H9 (cell line): ENCODE results near the gene ADIG. TPM values are rescaled to one million over a fixed set of nuclear protein-coding genes. Genes with fewer than 3 reads are reported as not detected.

Source experiments
- DNase-seq: peaks from one replicate; pipeline ENCODE4 v3.0.0-alpha.2; 2017
- H2AFZ ChIP-seq: one replicate; pipeline ENCODE4 v1.6.1; 2013; ENCODE audit warnings: mild to moderate bottlenecking, low read length, control low read depth, moderate library complexity
- H2AK5ac ChIP-seq: 2 replicates; pipeline ENCODE4 v1.6.1; 2013; ENCODE audit warnings: low read length, control low read depth, mixed read lengths; ENCODE audit not compliant: insufficient read length
- H2BK120ac ChIP-seq: one replicate; pipeline ENCODE4 v1.6.1; 2013; ENCODE audit warnings: low read depth, mild to moderate bottlenecking, low read length, control low read depth, inconsistent platforms; ENCODE audit not compliant: poor library complexity, severe bottlenecking
- H2BK12ac ChIP-seq: 2 replicates; pipeline ENCODE4 v1.6.1; 2013; ENCODE audit warnings: low read length, control low read depth, mixed read lengths, low read depth; ENCODE audit not compliant: insufficient read length
- H2BK15ac ChIP-seq: 2 replicates; pipeline ENCODE4 v1.6.1; 2013; ENCODE audit warnings: low read depth, low read length, control low read depth
- H2BK20ac ChIP-seq: one replicate; pipeline ENCODE4 v1.6.1; 2013; ENCODE audit warnings: low read depth, mild to moderate bottlenecking, low read length, control low read depth, inconsistent platforms; ENCODE audit not compliant: poor library complexity, severe bottlenecking
- H2BK5ac ChIP-seq: 2 replicates; pipeline ENCODE4 v1.6.1; 2013; ENCODE audit warnings: low read length, control low read depth, mixed read lengths; ENCODE audit not compliant: insufficient read length
- H3K14ac ChIP-seq: 2 replicates; pipeline ENCODE4 v1.6.1; 2013; ENCODE audit warnings: low read length, control low read depth; ENCODE audit not compliant: insufficient read depth
- H3K18ac ChIP-seq: 2 replicates; pipeline ENCODE4 v1.6.1; 2013; ENCODE audit warnings: low read depth, mild to moderate bottlenecking, mixed read lengths, low read length, control low read depth; ENCODE audit not compliant: insufficient read length
- H3K23ac ChIP-seq: 2 replicates; pipeline ENCODE4 v1.6.1; 2013; ENCODE audit warnings: low read length, control low read depth, mixed read lengths, low read depth; ENCODE audit not compliant: insufficient read length
- H3K23me2 ChIP-seq: 2 replicates; pipeline ENCODE4 v1.6.1; 2013; ENCODE audit warnings: low read depth, mild to moderate bottlenecking, mixed read lengths, low read length, control low read depth; ENCODE audit not compliant: insufficient read length, poor library complexity, severe bottlenecking
- H3K27ac ChIP-seq: 2 replicates; pipeline ENCODE4 v1.5.1; 2013; ENCODE audit warnings: low read length, control low read depth, mixed read lengths, low read depth; ENCODE audit not compliant: insufficient read length
- H3K27me3 ChIP-seq: 2 replicates; pipeline ENCODE4 v1.6.1; 2013; ENCODE audit warnings: low read length, control low read depth, inconsistent platforms; ENCODE audit not compliant: insufficient read depth
- H3K4ac ChIP-seq: 2 replicates; pipeline ENCODE4 v1.6.1; 2013; ENCODE audit warnings: low read depth, mild to moderate bottlenecking, control low read depth, inconsistent platforms, low read length, moderate library complexity
- H3K4me1 ChIP-seq: 2 replicates; pipeline ENCODE4 v1.6.1; 2013; ENCODE audit warnings: low read length, control low read depth, inconsistent platforms; ENCODE audit not compliant: insufficient read depth
- H3K4me2 ChIP-seq: 2 replicates; pipeline ENCODE4 v1.6.1; 2013; ENCODE audit warnings: low read length, control low read depth, mixed read lengths; ENCODE audit not compliant: insufficient read length, insufficient read depth
- H3K56ac ChIP-seq: 2 replicates; pipeline ENCODE4 v1.6.1; 2013; ENCODE audit warnings: low read depth, mild to moderate bottlenecking, mixed read lengths, low read length, control low read depth; ENCODE audit not compliant: insufficient read length
- H3K79me1 ChIP-seq: 2 replicates; pipeline ENCODE4 v1.6.1; 2013; ENCODE audit warnings: low read depth, mild to moderate bottlenecking, moderate library complexity, low read length, control low read depth, inconsistent platforms; ENCODE audit not compliant: insufficient read depth, poor library complexity, severe bottlenecking
- H3K79me2 ChIP-seq: 2 replicates; pipeline ENCODE4 v1.6.1; 2013; ENCODE audit warnings: low read length, control low read depth, inconsistent platforms; ENCODE audit not compliant: insufficient read depth
- H3K9ac ChIP-seq: 2 replicates; pipeline ENCODE4 v1.6.1; 2013; ENCODE audit warnings: low read length, control low read depth, mixed read lengths; ENCODE audit not compliant: insufficient read length; ENCODE audit errors: extremely low read depth
- H3K9me3 ChIP-seq: one replicate; pipeline ENCODE4 v1.6.1; 2013; ENCODE audit warnings: low read depth, low read length, inconsistent platforms; ENCODE audit not compliant: control insufficient read depth
- H3T11ph ChIP-seq: one replicate; pipeline ENCODE4 v1.6.1; 2013; ENCODE audit warnings: mild to moderate bottlenecking, low read length, control low read depth, inconsistent platforms
- H4K20me1 ChIP-seq: one replicate; pipeline ENCODE4 v1.6.1; 2013; ENCODE audit not compliant: control insufficient read depth, insufficient read length, insufficient read depth
- H4K5ac ChIP-seq: 2 replicates; pipeline ENCODE4 v1.6.1; 2013; ENCODE audit warnings: low read depth, mild to moderate bottlenecking, mixed read lengths, low read length, control low read depth; ENCODE audit not compliant: insufficient read length
- H4K8ac ChIP-seq: replicated peaks from 2 replicates; pipeline ENCODE4 v1.6.1; 2013; ENCODE audit warnings: low read length, control low read depth, mixed read lengths, low read depth; ENCODE audit not compliant: insufficient read length
- H4K91ac ChIP-seq: 2 replicates; pipeline ENCODE4 v1.6.1; 2013; ENCODE audit warnings: low read depth, mild to moderate bottlenecking, moderate library complexity, mixed read lengths, low read length, control low read depth; ENCODE audit not compliant: insufficient read length
- H3K27ac Mint-ChIP-seq, 3 experiments: 2 replicates in 2 of 3; 3 replicates in 1 of 3; pipeline ENCODE4 v1.8.0; 2020 to 2021; ENCODE audit warnings: mixed read lengths in 3 of 3, mild to moderate bottlenecking in 1 of 3, moderate library complexity in 1 of 3
- H3K27me3 Mint-ChIP-seq: 2 replicates; pipeline ENCODE4 v1.8.0; 2021; ENCODE audit warnings: low read depth, mild to moderate bottlenecking, moderate library complexity, mixed read lengths
- H3K36me3 Mint-ChIP-seq, 3 experiments: 2 replicates in 2 of 3; 3 replicates in 1 of 3; pipeline ENCODE4 v1.8.0; 2020 to 2021; ENCODE audit warnings: low read depth in 3 of 3, mixed read lengths in 3 of 3; ENCODE audit not compliant: insufficient read depth in 1 of 3
- H3K4me1 Mint-ChIP-seq, 2 experiments: 2 replicates each; pipeline ENCODE4 v1.8.0; 2020; ENCODE audit warnings: mixed read lengths in 2 of 2
- H3K4me3 Mint-ChIP-seq, 2 experiments: 2 replicates in 1 of 2; 3 replicates in 1 of 2; pipeline ENCODE4 v1.8.0; 2020 to 2021; ENCODE audit warnings: mild to moderate bottlenecking in 2 of 2, mixed read lengths in 2 of 2, moderate library complexity in 1 of 2
- H3K9me3 Mint-ChIP-seq, 2 experiments: 2 replicates in 1 of 2; 3 replicates in 1 of 2; pipeline ENCODE4 v1.8.0; 2020; ENCODE audit warnings: mild to moderate bottlenecking in 2 of 2, mixed read lengths in 2 of 2, moderate library complexity in 1 of 2
- CTCF ChIP-seq: fragments of 200-600 bp; sonication (generic); conservative IDR thresholded peaks from 3 replicates; pipeline ENCODE4 v1.8.0; 2021; ENCODE audit warnings: antibody characterized with exemption, mild to moderate bottlenecking
- WGBS: extraction: QIAGEN DNeasy Blood & Tissue Kit; methylation state at CpG from one replicate; pipeline ENCODE4 v1.1.7; 2013; ENCODE audit warnings: missing lambda C conversion rate, low lambda C conversion rate, mixed read lengths; ENCODE audit not compliant: insufficient read length; ENCODE audit errors: extremely low coverage; 5-methylcytosine and 5-hydroxymethylcytosine counted together
- total RNA-seq: library from RNA; stranded (reverse); gene quantifications from 2 replicates; pipeline ENCODE4 v1.2.1, GENCODE V29; 2021

ADIG gene
- total RNA-seq, 1 experiment from 2014 or later, result not detected

- Histone ChIP-seq H3K4ac (no peak overlapping the region), H4K5ac (no peak overlapping the region), H3K56ac (no peak overlapping the region), H3T11ph (no peak overlapping the region), H4K91ac (no peak overlapping the region), H2AFZ (no peak overlapping the region), H4K20me1 (no peaks in the 10 kb centered on the region), H3K23me2 (no peaks in the 10 kb centered on the region), H3K9ac (no peak overlapping the region), H2AK5ac (no peak overlapping the region), H2BK12ac (no peak overlapping the region), H3K27ac (no peak overlapping the region), H3K79me1 (no peaks in the 10 kb centered on the region), H2BK15ac (no peak overlapping the region), H4K8ac (no peak overlapping the region), H3K9me3 (no peaks in the 10 kb centered on the region), H3K4me1 (no peaks in the 10 kb centered on the region), H3K18ac (no peak overlapping the region), H2BK5ac (no peak overlapping the region), H3K23ac (no peak overlapping the region), H3K27me3 (no peaks in the 10 kb centered on the region), H3K79me2 (no peaks in the 10 kb centered on the region), H2BK20ac (no peak overlapping the region), H2BK120ac (no peak overlapping the region), H3K14ac (no peak overlapping the region), H3K4me2 (no peak overlapping the region)
- Mint-ChIP-seq H3K27ac (no peak overlapping the region), H3K4me3 (no peak overlapping the region), H3K4me1 (peaks cover 9 to 13% of the 10 kb centered on the region in 2 experiments), H3K36me3 (no peaks in the 10 kb centered on the region), H3K9me3 (no peaks in the 10 kb centered on the region), H3K27me3 (peaks cover 1% of the 10 kb centered on the region; the same call in 1 of the 2 replicates)
- DNase-seq, result no peak
- no CpG with 5 or more reads among the region's 10 CpGs for WGBS
- TF ChIP-seq CTCF, result no peak
These were observed 4.6 kb downstream of the ADIG start for GRCh38 chr20:38585404-38586180.
